GM21528 (cell line): ENCODE measurements around the gene EI24.
A peak's percentile ranks its signal among the peaks of the same experiment; 100 is the strongest.

Experiments
- ATAC-seq: cut with Tn5 transposase; IDR thresholded peaks from one replicate; pipeline ENCODE4 v1.9.1; 2021; ENCODE audit warnings: mild to moderate bottlenecking, moderate library complexity; ENCODE audit not compliant: unreplicated experiment, low FRiP score

EI24 gene

DNA sequence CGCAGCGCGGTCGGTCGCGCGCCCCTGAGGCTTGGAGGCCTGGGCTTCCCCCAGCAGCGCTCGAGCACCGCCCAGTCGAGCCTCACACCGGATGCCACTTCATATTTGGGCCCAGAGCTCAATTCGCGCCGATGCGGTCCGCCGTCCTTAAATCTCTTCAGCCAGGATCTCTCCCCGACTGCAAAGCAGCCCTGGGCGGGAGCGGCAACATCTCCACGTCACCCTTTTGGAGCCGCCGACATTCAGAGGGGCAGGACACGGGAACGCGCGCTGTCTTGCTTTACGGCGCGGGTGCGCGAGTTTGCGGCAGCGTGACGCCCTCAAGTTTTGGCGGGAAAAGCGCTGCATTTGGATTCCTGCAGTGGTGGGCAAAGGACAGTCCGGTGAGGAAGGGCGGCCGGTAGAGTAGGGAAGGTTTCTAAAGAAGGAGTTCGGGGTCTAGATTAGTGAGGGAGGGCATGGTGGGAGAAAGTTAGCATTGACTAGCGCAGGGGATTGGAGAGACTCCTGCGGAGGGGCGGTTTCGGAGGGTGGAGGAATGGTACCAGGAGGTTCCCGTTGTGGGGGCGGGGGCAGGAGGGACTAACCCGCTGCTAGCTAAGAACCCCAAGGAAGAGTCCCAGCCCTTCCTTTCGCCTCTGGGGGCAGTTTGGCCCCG is 56.5 kb downstream of the EI24 start:
- ATAC-seq: peak; percentile 85

GRCh38 chr11:125626288-125626950 is 57.1 kb downstream of the EI24 start:
- ATAC-seq: peak; percentile 42

GRCh38 chr11:125627236-125627910 is 58.1 kb downstream of the EI24 start:
- no peak for ATAC-seq
